Lung (tissue), 12 donors: ENCODE results near the gene GNAZ. TPM values are rescaled to one million over a fixed set of nuclear protein-coding genes. Genes with fewer than 3 reads are reported as not detected.

Experiments
- ATAC-seq: fragments of 200-7000 bp; cut with Tn5 transposase; one replicate; pipeline ENCODE4 v1.9.1; 2020; ENCODE audit warnings: moderate number of reproducible peaks; ENCODE audit not compliant: insufficient read depth, low FRiP score
- DNase-seq, 3 donors: peaks; one replicate each; pipeline ENCODE4 v3.0.0-alpha.2; 2013 to 2017
- H3K27ac ChIP-seq, 2 donors: one replicate each; pipeline ENCODE4 v1.5.1; 2013; ENCODE audit warnings: mild to moderate bottlenecking in 2 of 2, moderate library complexity in 2 of 2, control low read depth in 1 of 2, inconsistent platforms in 1 of 2, low read depth in 1 of 2, low read length in 1 of 2
- H3K27me3 ChIP-seq, 3 donors: one replicate each; pipeline ENCODE4 v1.5.1; 2013; ENCODE audit warnings: low read length in 2 of 3; ENCODE audit not compliant: control insufficient read depth in 3 of 3, insufficient read depth in 3 of 3
- H3K36me3 ChIP-seq, 4 donors: one replicate each; pipeline ENCODE4 v1.5.1; 2013; ENCODE audit warnings: low read length in 4 of 4, mild to moderate bottlenecking in 1 of 4, moderate library complexity in 1 of 4; ENCODE audit not compliant: control insufficient read depth in 4 of 4, insufficient read depth in 4 of 4
- H3K4me1 ChIP-seq, 5 donors: one replicate each; pipeline ENCODE4 v1.5.1; 2013; ENCODE audit warnings: low read length in 5 of 5, mild to moderate bottlenecking in 2 of 5, moderate library complexity in 1 of 5; ENCODE audit not compliant: control insufficient read depth in 5 of 5, insufficient read depth in 5 of 5
- H3K4me3 ChIP-seq: one replicate; pipeline ENCODE4 v1.5.1; 2013; ENCODE audit warnings: mild to moderate bottlenecking, control low read depth, moderate library complexity
- H3K9ac ChIP-seq, 2 donors: one replicate each; pipeline ENCODE4 v1.5.1; 2013; ENCODE audit warnings: low read length in 2 of 2, control low read depth in 1 of 2; ENCODE audit not compliant: insufficient read depth in 1 of 2
- H3K9me3 ChIP-seq, 4 donors: one replicate each; pipeline ENCODE4 v1.5.1; 2013; ENCODE audit warnings: low read length in 3 of 4, mild to moderate bottlenecking in 1 of 4, moderate library complexity in 1 of 4; ENCODE audit not compliant: control insufficient read depth in 4 of 4, insufficient read depth in 3 of 4
- CTCF ChIP-seq: IDR thresholded peaks from 2 replicates; pipeline ENCODE4 v1.5.1; 2012; ENCODE audit warnings: mild to moderate bottlenecking; ENCODE audit errors: control extremely low read depth, extremely low read depth
- WGBS, 2 donors: extraction: QIAGEN DNeasy Blood & Tissue Kit; methylation state at CpG; one replicate each; pipeline ENCODE4 v1.1.7; 2013; 5-methylcytosine and 5-hydroxymethylcytosine counted together
- polyA plus RNA-seq, 2 donors: library from polyadenylated mRNA; stranded (reverse); fragments of 200-250 nt; gene quantifications; one replicate each; pipeline ENCODE4 v1.2.1, GENCODE V29; 2013
- total RNA-seq, 2 donors: library from RNA; depleted of rRNA in 1 of 2; stranded (reverse); fragments of >200 nt in 1 of 2; gene quantifications; one replicate each; pipeline ENCODE4 v1.2.1, GENCODE V29; 2014 to 2021
- donor health status: control.
- donor health status: control.
- donor health status: Bipolar disorder and iron deficiency.
- donor health status: healthy.
- donor health status: DM: yes; HTN: yes; CAD: no.

GNAZ gene
- total and polyA plus RNA-seq, 4 donors = 0.77 to 5.0 (median 2.3) TPM

- H3K9me3 ChIP-seq = peaks cover 0 to 14% (median 3%) of the 10 kb centered on the region in 4 donors
- DNase-seq (peak in 1 of 3 donors; percentile 5), ATAC-seq (no peak)
- no peak for TF ChIP-seq CTCF
- no peaks in the 10 kb centered on the region for H3K27me3 ChIP-seq
- H3K27ac ChIP-seq = no peak overlapping the region
- H3K9ac ChIP-seq = no peak overlapping the region
- H3K4me1 ChIP-seq = no peaks in the 10 kb centered on the region
- WGBS, 2 donors = 92 to 95% methylated on average over 8 of the region's 8 CpGs
- no peaks in the 10 kb centered on the region for H3K36me3 ChIP-seq
- H3K4me3 ChIP-seq = no peak overlapping the region
Observed at GRCh38 chr22:23053912-23054530, 16.3 kb upstream of the GNAZ start.

- Histone ChIP-seq H3K4me1 (no peaks in the 10 kb centered on the region), H3K4me3 (no peak overlapping the region), H3K27me3 (no peaks in the 10 kb centered on the region), H3K9me3 (peaks cover 0 to 14% (median 3%) of the 10 kb centered on the region in 4 donors), H3K36me3 (no peaks in the 10 kb centered on the region), H3K9ac (no peak overlapping the region), H3K27ac (no peak overlapping the region)
- TF ChIP-seq CTCF = no peak
- no peak for ATAC-seq
- WGBS, 2 donors = 77 to 87% methylated on average over 5 of the region's 5 CpGs
- DNase-seq = no peak
Observed at GRCh38 chr22:23054531-23055257, 15.6 kb upstream of the GNAZ start.

GRCh38 chr22:23055449-23056179 lies 14.7 kb upstream of the GNAZ start:
- H3K27ac ChIP-seq = no peak overlapping the region
- ATAC-seq = no peak
- TF ChIP-seq CTCF = no peak
- H3K27me3 ChIP-seq = no peaks in the 10 kb centered on the region
- 71 to 72% methylated on average over 7 of the region's 7 CpGs for WGBS, 2 donors
- no peaks in the 10 kb centered on the region for H3K4me1 ChIP-seq
- no peak overlapping the region for H3K9ac ChIP-seq
- H3K36me3 ChIP-seq = no peaks in the 10 kb centered on the region
- no peak for DNase-seq
- H3K4me3 ChIP-seq = no peak overlapping the region
- H3K9me3 ChIP-seq = peaks cover 0 to 14% (median 3%) of the 10 kb centered on the region in 4 donors
